Left forelimb (tissue), 1 donor: ENCODE measurements around the gene RABL3.
"Not testable (repeated sequence)": the region's sequence is repeated elsewhere in the genome, so short reads cannot be mapped to it uniquely, and the experiment has no call there.

Source experiments
- DNase-seq: peaks from one replicate; pipeline ENCODE4 v3.0.0-alpha.2; 2018; ENCODE audit warnings: low spot score

RABL3 gene

GRCh38 chr3:120743556-120744195 is 1.4 kb upstream of the RABL3 start:
- no peak for DNase-seq

- DNase-seq: no peak
These were observed 591 bp upstream of the RABL3 start for GRCh38 chr3:120742849-120743365.

- no peak for DNase-seq
These were observed 499 bp downstream of the RABL3 start for GRCh38 chr3:120741837-120742197.

GRCh38 chr3:120741320-120741719 is 996 bp downstream of the RABL3 start:
- DNase-seq: no peak

GRCh38 chr3:120738006-120738405 is 4.3 kb downstream of the RABL3 start:
- not testable (repeated sequence) for DNase-seq

GRCh38 chr3:120730576-120731542 is 11.5 kb downstream of the RABL3 start:
- DNase-seq: no peak

DNA sequence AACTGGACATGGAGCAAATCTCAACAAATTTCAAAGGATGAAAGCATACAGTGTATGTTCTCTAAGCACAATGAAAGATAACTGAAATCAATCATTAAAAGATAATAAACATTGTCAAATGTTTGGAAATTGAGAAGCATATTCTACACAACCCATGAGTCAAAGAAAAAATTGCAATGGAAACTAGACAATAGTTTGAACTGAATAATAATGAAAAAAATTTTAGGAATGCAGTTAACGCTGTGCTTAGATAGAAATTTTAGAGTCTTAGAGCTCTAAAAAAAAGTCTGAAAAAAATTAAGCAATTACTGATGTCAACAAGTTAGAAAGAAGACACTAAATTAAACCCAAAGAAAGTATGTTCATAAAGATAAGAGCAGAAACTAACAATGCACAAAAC is 15.5 kb downstream of the RABL3 start:
- no peak for DNase-seq

DNA sequence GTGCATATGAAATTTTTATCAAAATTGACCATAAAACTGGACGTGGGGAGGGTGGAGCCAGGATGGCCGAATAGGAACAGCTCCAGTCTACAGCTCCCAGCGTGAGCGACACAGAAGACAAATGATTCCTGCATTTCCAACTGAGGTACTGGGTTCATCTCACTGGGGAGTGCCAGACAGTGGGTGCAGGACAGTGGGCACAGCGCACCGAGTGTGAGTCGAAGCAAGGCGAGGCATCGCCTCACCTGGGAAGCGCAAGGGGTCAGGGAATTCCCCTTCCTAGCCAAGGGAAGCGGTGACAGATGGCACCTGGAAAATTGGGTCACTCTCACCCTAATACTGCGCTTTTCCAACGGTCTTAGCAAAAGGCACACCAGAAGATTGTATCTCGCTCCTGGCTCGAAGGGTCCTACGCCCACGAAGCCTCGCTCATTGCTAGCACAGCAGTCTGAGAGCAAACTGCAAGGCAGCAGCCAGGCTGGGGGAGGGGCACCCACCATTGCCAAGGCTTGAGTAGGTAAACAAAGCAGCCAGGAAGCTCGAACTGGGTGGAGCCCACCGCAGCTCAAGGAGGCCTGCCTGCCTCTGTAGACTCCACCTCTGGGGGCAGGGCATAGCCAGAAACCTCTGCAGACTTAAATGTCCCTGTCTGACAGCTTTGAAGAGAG is 23.0 kb downstream of the RABL3 start:
- not testable (repeated sequence) for DNase-seq

- DNase-seq: no peak
These were observed 29.1 kb downstream of the RABL3 start for GRCh38 chr3:120713262-120713661.

GRCh38 chr3:120710369-120710768 is 31.9 kb downstream of the RABL3 start:
- no peak for DNase-seq

DNA sequence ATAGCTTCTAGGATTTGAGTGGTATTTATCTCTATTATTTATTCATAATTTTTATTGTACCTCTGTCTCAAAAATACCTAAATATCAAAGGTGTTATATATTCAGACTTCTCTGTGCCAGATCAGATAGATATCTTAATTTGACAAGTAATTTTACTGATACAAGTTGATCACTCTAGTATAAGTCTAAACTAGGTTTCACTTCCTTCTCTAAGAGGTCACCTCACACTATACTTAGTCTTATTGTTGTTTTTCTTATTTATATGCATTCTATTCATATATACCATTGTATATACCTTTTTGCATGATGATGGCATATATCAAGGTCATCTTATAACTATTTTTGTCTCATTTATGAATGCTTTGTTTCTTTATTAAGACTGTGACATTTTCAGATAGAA is 33.9 kb downstream of the RABL3 start:
- DNase-seq: no peak

- no peak for DNase-seq
These were observed 35.4 kb downstream of the RABL3 start for GRCh38 chr3:120706950-120707349.

GRCh38 chr3:120705884-120706582 is 36.3 kb downstream of the RABL3 start:
- no peak for DNase-seq

DNA sequence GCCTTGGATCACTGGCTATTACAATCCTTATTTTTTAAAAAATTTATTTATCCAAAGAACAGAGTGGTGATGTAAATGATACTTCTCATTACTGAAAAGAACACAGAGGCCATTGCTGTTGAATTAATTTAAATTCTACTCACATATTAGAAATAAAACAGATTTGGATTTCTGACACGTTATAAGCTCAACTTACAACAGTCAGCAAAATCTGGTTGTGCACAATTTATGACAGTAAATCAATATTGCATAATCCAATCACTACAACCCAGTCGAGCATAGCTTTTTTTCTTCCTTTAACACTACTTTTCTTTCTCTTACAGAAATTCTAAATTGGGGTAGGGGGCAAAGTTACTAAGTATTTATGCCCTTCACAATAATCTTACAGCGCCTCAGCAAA is 43.0 kb downstream of the RABL3 start:
- DNase-seq: no peak

DNA sequence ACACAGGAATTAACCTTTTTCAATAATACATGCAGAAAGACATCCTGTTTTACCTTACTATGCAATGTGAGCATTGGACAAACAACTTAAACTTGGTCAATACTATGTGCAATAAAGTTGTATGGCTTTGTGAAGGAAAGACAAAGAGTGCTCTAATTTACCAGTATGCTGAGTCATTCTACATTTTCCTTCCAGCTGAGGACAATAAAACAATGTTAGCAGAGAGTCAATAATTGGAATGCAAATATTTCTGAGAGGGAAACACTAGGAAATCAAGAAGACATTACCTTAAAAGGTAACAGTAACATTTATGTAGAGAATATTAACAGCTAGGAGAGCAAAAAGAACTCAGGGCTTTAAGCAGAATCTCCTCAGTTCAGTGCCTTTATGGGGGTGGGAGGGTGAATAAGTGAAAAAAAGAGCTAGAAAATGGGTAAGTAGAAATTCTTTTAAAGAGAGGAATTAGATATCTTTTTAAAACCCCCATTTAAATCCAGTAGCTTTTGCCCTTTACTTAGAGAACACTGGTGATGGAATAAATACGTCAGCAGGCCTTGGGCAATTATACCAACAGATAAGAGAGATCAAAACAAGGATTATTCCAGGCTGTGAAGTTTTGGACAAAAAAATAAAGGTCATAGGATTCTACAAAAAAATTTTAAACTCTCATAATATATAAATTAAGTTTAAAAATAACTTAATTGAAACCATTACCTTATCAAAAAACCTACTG is 48.7 kb downstream of the RABL3 start:
- no peak for DNase-seq

- no peak for DNase-seq
These were observed 52.9 kb downstream of the RABL3 start for GRCh38 chr3:120689395-120689794.

DNA sequence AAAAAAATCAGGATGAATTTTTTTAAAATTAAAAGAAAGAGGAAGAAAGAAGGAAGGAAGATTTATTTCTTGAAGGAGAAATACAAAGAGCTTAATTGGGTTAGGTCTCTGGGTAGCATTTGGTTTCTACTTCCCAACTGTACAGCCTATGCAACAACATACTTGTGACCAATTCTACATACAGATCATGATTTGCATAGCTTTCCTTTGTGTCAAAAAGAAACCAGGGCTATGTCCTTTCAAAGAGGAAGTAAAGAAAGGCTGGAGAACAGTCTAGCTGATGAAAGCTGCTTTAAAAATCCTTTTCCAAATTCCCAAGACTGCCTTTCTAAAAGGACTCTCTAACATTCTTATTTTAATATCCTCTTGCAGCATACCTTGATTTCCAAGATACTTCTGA is 54.2 kb downstream of the RABL3 start:
- no peak for DNase-seq

DNA sequence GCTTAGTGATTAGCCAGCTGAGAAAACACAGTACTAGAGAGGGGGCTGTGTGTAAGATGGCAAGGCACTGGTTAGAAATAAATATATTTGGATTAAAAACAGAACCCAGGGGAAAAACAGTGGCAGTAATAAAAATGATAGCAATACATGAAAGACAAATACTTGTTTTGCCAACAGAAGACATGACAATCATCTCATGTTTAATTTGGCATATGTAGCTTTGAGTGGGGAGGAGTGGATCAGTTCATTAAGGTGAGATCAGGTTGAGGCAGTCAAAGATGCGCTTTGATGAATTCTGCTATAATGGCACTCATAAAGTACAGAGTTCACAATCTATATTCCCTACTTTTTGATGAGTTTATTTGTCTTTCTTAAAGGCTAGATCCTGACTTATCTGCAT is 56.9 kb downstream of the RABL3 start:
- DNase-seq: no peak

DNA sequence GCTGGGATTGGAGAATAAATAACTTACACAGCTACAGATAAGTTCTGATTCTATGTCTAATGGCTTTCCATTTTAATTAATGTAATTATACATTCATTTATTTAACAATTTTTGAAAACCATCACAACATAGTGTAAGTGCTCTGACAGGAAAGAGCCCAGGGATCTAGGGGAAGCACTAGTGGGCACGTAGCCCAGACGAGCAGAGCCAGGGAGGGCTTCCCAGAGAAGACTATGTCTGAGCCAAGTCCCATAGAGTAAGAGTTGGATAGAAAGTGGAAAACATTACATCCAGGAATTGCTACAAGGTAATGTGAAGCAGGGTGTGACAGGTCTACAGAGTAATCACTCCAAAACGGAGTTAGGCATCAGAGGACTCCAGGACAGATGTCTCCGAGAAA is 57.4 kb downstream of the RABL3 start:
- DNase-seq: no peak

- DNase-seq: no peak
These were observed 58.5 kb downstream of the RABL3 start for GRCh38 chr3:120683671-120684301.

GRCh38 chr3:120683213-120683612 is 59.1 kb downstream of the RABL3 start:
- no peak for DNase-seq
